WTC11 (cell line): ENCODE results near the gene STAG1. TPM values are rescaled to one million over a fixed set of nuclear protein-coding genes. Genes with fewer than 3 reads are reported as not detected.

Experiments used
- ATAC-seq: fragments of 200-7000 bp; cut with Tn5 transposase; 2 replicates; pipeline ENCODE4 v1.10.0; 2021; ENCODE audit warnings: mild to moderate bottlenecking, moderate library complexity
- CTCF ChIA-PET: fragments of 300-600 bp; sonication (Branson Sonifier 250); formaldehyde crosslinking; loops from one replicate; lab custom pipeline; 2021; ENCODE audit warnings: antibody characterized with exemption; lab: Charles Lee
- POLR2A ChIA-PET: fragments of 350-600 bp; sonication (Branson Sonifier 250); formaldehyde crosslinking; loops from one replicate; lab custom pipeline; 2021; ENCODE audit warnings: antibody characterized with exemption; lab: Charles Lee
- DNase-seq: peaks from one replicate; pipeline ENCODE4 v3.0.0; 2021; ENCODE audit warnings: low spot score
- H3K27ac Mint-ChIP-seq: 2 replicates; pipeline ENCODE4 v1.8.0; 2021; ENCODE audit warnings: mixed read lengths
- H3K27me3 Mint-ChIP-seq: 2 replicates; pipeline ENCODE4 v1.8.0; 2021; ENCODE audit warnings: low read depth, mild to moderate bottlenecking, moderate library complexity, mixed read lengths
- H3K36me3 Mint-ChIP-seq: 2 replicates; pipeline ENCODE4 v1.8.0; 2021; ENCODE audit warnings: mixed read lengths
- H3K4me1 Mint-ChIP-seq: 2 replicates; pipeline ENCODE4 v1.8.0; 2022; ENCODE audit warnings: mixed read lengths
- H3K4me3 Mint-ChIP-seq: 2 replicates; pipeline ENCODE4 v1.8.0; 2021; ENCODE audit warnings: mild to moderate bottlenecking, moderate library complexity, mixed read lengths
- H3K9me3 Mint-ChIP-seq: 2 replicates; pipeline ENCODE4 v1.8.0; 2021; ENCODE audit warnings: mixed read lengths
- CREB1 ChIP-seq: sonication (generic); formaldehyde crosslinking; IDR thresholded peaks from 2 replicates; pipeline ENCODE4 v1.8.0; 2023; ENCODE audit warnings: mild to moderate bottlenecking, missing genetic modification reagents
- ETV6 ChIP-seq: sonication (generic); formaldehyde crosslinking; IDR thresholded peaks from 2 replicates; pipeline ENCODE4 v1.8.1; 2022; ENCODE audit warnings: mild to moderate bottlenecking, missing genetic modification reagents
- FOXJ3 ChIP-seq: sonication (generic); formaldehyde crosslinking; IDR thresholded peaks from 2 replicates; pipeline ENCODE4 v1.9.0; 2021; ENCODE audit warnings: missing genetic modification reagents, mild to moderate bottlenecking, borderline replicate concordance
- NFYB ChIP-seq: sonication (generic); formaldehyde crosslinking; conservative IDR thresholded peaks from 2 replicates; pipeline ENCODE4 v1.8.0; 2022; ENCODE audit warnings: low read depth, missing genetic modification reagents
- NR3C1 ChIP-seq: sonication (generic); formaldehyde crosslinking; conservative IDR thresholded peaks from 2 replicates; pipeline ENCODE4 v1.8.1; 2023; ENCODE audit warnings: low read depth, mild to moderate bottlenecking, missing genetic modification reagents
- PRRX2 ChIP-seq: fragments of 250-450 bp; sonication (Bioruptor Pico); IDR thresholded peaks from 2 replicates; pipeline ENCODE4 v1.8.0; 2021; ENCODE audit warnings: mild to moderate bottlenecking
- SMAD3 ChIP-seq: sonication (generic); formaldehyde crosslinking; IDR thresholded peaks from 2 replicates; pipeline ENCODE4 v1.8.0; 2022; ENCODE audit warnings: missing genetic modification reagents, mild to moderate bottlenecking, borderline replicate concordance
- SP1 ChIP-seq: sonication (generic); formaldehyde crosslinking; conservative IDR thresholded peaks from 2 replicates; pipeline ENCODE4 v1.8.1; 2022; ENCODE audit warnings: missing genetic modification reagents
- TCF7 ChIP-seq: sonication (generic); formaldehyde crosslinking; IDR thresholded peaks from 2 replicates; pipeline ENCODE4 v1.8.0; 2022; ENCODE audit warnings: mild to moderate bottlenecking, low read depth, missing genetic modification reagents, moderate library complexity
- TEAD4 ChIP-seq: sonication (generic); formaldehyde crosslinking; IDR thresholded peaks from 2 replicates; pipeline ENCODE4 v1.8.0; 2022; ENCODE audit warnings: mild to moderate bottlenecking, missing genetic modification reagents
- ZNF121 ChIP-seq: sonication (generic); formaldehyde crosslinking; IDR thresholded peaks from 2 replicates; pipeline ENCODE4 v1.8.0; 2023; ENCODE audit warnings: missing genetic modification reagents
- ZNF232 ChIP-seq: sonication (generic); formaldehyde crosslinking; IDR thresholded peaks from 2 replicates; pipeline ENCODE4 v1.8.0; 2022; ENCODE audit warnings: mild to moderate bottlenecking, missing genetic modification reagents
- ZNF416 ChIP-seq: fragments of 250-450 bp; sonication (Bioruptor Pico); IDR thresholded peaks from 2 replicates; pipeline ENCODE4 v1.9.0; 2021; ENCODE audit warnings: mild to moderate bottlenecking, inconsistent platforms
- ZNF671 ChIP-seq: fragments of 250-450 bp; sonication (Bioruptor Pico); IDR thresholded peaks from 2 replicates; pipeline ENCODE4 v1.8.0; 2021; ENCODE audit warnings: mild to moderate bottlenecking
- total RNA-seq: library from RNA; stranded (reverse); gene quantifications from 3 replicates; pipeline ENCODE4 v1.2.3, GENCODE V29; 2021
- TF ChIP-seq, protein P1 (sequence below): fragments of 250-450 bp; sonication (Bioruptor Pico); IDR thresholded peaks from 2 replicates; pipeline ENCODE4 v1.8.0; 2021; ENCODE audit warnings: mild to moderate bottlenecking
- TF ChIP-seq, protein P2 (sequence below): fragments of 250-450 bp; sonication (Bioruptor Pico); IDR thresholded peaks from 2 replicates; pipeline ENCODE4 v1.9.0; 2021; ENCODE audit warnings: moderate library complexity, mild to moderate bottlenecking, inconsistent platforms, borderline replicate concordance
- TF ChIP-seq, protein P3 (sequence below): sonication (generic); formaldehyde crosslinking; IDR thresholded peaks from 2 replicates; pipeline ENCODE4 v1.8.0; 2022; ENCODE audit warnings: mild to moderate bottlenecking, missing genetic modification reagents
- TF ChIP-seq, protein P4 (sequence below): sonication (generic); formaldehyde crosslinking; IDR thresholded peaks from 2 replicates; pipeline ENCODE4 v1.8.1; 2022; ENCODE audit warnings: mild to moderate bottlenecking, moderate library complexity, missing genetic modification reagents
- TF ChIP-seq, protein P5 (sequence below): sonication (generic); formaldehyde crosslinking; IDR thresholded peaks from 2 replicates; pipeline ENCODE4 v1.8.1; 2023; ENCODE audit warnings: mild to moderate bottlenecking, missing genetic modification reagents, borderline replicate concordance

STAG1 gene
- total RNA-seq, 1 experiment from 2014 or later, result 20.7 TPM

DNA sequence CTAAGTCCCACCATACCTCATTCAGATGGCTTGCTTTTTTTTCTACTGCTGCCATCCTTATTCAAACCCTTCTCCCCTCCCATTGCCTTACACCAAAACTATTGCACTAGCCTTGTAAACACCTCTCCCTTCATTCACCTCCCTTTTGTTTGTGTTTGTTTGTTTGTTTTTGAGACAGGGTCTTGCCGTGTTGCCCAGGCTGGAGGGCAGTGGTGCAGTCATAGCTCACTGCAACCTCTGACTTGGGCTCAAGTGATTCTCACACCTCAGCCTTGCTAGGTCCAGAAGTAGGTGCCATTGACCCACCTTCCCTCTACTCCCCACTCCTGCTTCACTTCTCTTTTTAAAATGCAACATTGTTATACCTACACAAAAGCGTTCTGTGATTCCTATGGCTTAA lies 3.0 kb upstream of the STAG1 start:
- Mint-ChIP-seq H3K4me3 (no peak overlapping the region), H3K27ac (peak overlapping the region; percentile 5; the same call in 1 of the 2 replicates), H3K4me1 (peaks cover 28% of the 10 kb centered on the region), H3K36me3 (no peaks in the 10 kb centered on the region), H3K27me3 (no peaks in the 10 kb centered on the region), H3K9me3 (no peaks in the 10 kb centered on the region)
- ATAC-seq, result no peak
- CTCF ChIA-PET, result no interaction called here
- TF ChIP-seq FOXJ3, result no peak
- TF ChIP-seq TEAD4 (CRISPR knock-in tag), result no peak
- TF ChIP-seq ZNF121 (CRISPR knock-in tag), result peak; percentile 90
- no peak for TF ChIP-seq ZNF232
- DNase-seq, result no peak
- POLR2A ChIA-PET, result no interaction called here

DNA sequence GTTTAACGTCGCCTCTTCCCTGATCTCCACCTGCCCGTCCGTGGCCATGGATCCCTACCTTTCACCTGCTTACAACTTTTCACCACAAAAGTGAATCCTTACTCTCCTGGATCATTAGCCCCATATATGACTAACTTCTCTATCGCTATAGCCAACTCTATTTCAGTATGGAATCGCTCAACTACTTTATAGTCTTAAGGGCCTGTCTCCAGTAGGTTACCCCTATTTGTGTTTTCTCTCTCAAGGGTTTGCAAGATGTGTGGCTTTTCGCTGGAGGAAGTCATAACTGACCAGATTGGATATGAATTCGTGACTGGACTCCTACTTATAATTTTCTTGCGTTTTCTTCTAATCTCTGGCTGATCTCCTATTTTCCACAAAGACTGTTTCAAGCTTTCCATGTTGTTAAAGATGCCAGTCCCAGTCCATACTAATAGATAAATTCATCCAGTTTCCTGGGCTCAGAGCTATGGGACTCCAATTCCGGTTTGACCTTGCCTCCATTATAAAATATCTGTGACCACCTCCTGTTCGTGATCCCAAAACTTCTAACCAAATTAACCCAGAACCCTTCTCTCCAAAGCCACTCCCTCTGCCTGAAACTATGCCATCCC lies 1.3 kb upstream of the STAG1 start:
- TF ChIP-seq, protein P1, sequence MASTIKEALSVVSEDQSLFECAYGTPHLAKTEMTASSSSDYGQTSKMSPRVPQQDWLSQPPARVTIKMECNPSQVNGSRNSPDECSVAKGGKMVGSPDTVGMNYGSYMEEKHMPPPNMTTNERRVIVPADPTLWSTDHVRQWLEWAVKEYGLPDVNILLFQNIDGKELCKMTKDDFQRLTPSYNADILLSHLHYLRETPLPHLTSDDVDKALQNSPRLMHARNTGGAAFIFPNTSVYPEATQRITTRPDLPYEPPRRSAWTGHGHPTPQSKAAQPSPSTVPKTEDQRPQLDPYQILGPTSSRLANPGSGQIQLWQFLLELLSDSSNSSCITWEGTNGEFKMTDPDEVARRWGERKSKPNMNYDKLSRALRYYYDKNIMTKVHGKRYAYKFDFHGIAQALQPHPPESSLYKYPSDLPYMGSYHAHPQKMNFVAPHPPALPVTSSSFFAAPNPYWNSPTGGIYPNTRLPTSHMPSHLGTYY, result no peak
- TF ChIP-seq, protein P2, sequence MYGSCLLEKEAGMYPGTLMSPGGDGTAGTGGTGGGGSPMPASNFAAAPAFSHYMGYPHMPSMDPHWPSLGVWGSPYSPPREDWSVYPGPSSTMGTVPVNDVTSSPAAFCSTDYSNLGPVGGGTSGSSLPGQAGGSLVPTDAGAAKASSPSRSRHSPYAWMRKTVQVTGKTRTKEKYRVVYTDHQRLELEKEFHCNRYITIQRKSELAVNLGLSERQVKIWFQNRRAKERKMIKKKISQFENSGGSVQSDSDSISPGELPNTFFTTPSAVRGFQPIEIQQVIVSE (CRISPR knock-in tag), result no peak
- TF ChIP-seq, protein P3, sequence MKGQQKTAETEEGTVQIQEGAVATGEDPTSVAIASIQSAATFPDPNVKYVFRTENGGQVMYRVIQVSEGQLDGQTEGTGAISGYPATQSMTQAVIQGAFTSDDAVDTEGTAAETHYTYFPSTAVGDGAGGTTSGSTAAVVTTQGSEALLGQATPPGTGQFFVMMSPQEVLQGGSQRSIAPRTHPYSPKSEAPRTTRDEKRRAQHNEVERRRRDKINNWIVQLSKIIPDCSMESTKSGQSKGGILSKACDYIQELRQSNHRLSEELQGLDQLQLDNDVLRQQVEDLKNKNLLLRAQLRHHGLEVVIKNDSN (CRISPR knock-in tag), result no peak
- TF ChIP-seq NR3C1 (CRISPR knock-in tag) (no peak), ZNF232 (no peak)
- H3K9me3 Mint-ChIP-seq, result no peaks in the 10 kb centered on the region
- H3K4me3 Mint-ChIP-seq, result peak overlapping the region; percentile 73
- ChIA-PET CTCF (interaction anchor here (1.0 to 3.9 kb wide), 11 partner anchors 63 to 362 kb away, joined by 4 to 81 read pairs (median 7); partner anchors contain the start of gene NCK1), POLR2A (interaction anchor here (1.1 to 2.5 kb wide), 3 partner anchors 24 to 259 kb away, joined by 3 to 19 read pairs (median 8); partner anchors contain the start of gene NCK1)
- DNase-seq, result no peak
- peak overlapping the region; percentile 95 for H3K27ac Mint-ChIP-seq
- H3K4me1 Mint-ChIP-seq, result peaks cover 42% of the 10 kb centered on the region
- no peaks in the 10 kb centered on the region for H3K27me3 Mint-ChIP-seq
- ATAC-seq, result no peak
- H3K36me3 Mint-ChIP-seq, result no peaks in the 10 kb centered on the region

DNA sequence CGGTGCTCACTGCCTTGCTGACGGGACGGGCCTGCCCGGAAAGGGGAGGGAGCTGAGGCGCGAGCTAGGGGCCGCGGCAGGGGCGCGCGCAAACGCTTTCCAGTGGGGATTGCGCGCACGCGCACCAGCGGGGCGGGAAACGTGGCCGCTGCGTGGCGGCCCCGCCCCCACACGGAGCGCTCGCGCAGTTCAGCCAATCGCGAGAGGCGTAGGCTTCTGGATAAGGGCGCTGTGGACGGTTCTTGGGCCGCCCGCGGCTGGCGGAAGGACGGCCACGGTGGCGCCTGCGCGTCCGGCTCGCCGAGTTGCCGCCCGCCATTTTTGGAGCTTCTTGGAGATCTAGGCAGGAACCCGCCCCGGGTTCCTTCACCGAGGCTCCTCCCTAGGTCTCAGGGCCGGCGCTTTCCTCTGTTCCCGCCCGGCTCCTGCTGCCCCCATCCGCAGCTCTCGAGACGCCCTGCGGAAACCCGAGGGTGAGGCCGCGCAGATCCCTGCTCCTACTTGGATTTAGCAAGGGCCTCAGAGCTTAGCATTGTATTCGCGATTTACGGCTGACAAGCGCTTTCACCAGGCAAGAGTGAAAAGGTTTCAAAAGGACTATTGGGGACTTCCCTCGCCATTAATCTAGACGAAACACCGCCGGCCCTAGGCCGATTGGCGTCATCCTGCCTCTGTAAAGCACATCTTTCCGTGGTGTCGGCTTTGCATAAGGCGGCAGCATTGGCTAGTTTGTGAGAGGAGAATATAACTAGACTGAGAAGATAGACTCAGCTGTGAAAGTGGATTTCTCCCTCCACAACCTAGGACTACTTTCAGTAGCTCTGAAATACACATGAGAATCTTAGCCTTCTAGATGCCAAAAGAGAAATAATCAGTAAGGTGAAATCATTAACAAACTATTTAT lies 496 bp upstream of the STAG1 start:
- H3K9me3 Mint-ChIP-seq, result no peaks in the 10 kb centered on the region
- peak; percentile 90 for ATAC-seq
- H3K4me1 Mint-ChIP-seq, result peaks cover 42% of the 10 kb centered on the region
- H3K27me3 Mint-ChIP-seq, result no peaks in the 10 kb centered on the region
- H3K27ac Mint-ChIP-seq, result peak overlapping the region; percentile 95
- CTCF ChIA-PET, result interaction anchor here (0.6 to 3.9 kb wide), 95 partner anchors 10 to 786 kb away, joined by 3 to 81 read pairs (median 4); partner anchors contain the start of genes MSL2, NCK1, PPP2R3A and SLC35G2
- no peaks in the 10 kb centered on the region for H3K36me3 Mint-ChIP-seq
- POLR2A ChIA-PET, result interaction anchor here (0.5 to 2.5 kb wide), 18 partner anchors 13 to 556 kb away, joined by 3 to 19 read pairs (median 4); partner anchors contain the start of genes IL20RB, MSL2 and NCK1
- peak overlapping the region; percentile 73 for H3K4me3 Mint-ChIP-seq
- peak; percentile 99 for DNase-seq
- TF ChIP-seq, protein P4, sequence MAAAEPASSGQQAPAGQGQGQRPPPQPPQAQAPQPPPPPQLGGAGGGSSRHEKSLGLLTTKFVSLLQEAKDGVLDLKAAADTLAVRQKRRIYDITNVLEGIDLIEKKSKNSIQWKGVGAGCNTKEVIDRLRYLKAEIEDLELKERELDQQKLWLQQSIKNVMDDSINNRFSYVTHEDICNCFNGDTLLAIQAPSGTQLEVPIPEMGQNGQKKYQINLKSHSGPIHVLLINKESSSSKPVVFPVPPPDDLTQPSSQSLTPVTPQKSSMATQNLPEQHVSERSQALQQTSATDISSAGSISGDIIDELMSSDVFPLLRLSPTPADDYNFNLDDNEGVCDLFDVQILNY (CRISPR knock-in tag), result peak; percentile 99
- TF ChIP-seq SMAD3 (0 out of 2 replicates have a peak, but pooled peaks have one; percentile 21), SP1 (CRISPR knock-in tag) (peak; percentile 94), PRRX2 (CRISPR knock-in tag) (peak; percentile 78; the same call in 1 of the 2 replicates), NFYB (CRISPR knock-in tag) (peak; percentile 47), ZNF232 (peak; percentile 57; the same call in 1 of the 2 replicates), ETV6 (CRISPR knock-in tag) (peak; percentile 92), TCF7 (CRISPR knock-in tag) (no peak), ZNF671 (CRISPR knock-in tag) (no peak), CREB1 (CRISPR knock-in tag) (peak; percentile 91; the same call in 1 of the 2 replicates), ZNF416 (0 out of 2 replicates have a peak, but pooled peaks have one; percentile 58)
- TF ChIP-seq, protein P2 (CRISPR knock-in tag), result no peak
- TF ChIP-seq, protein P5, sequence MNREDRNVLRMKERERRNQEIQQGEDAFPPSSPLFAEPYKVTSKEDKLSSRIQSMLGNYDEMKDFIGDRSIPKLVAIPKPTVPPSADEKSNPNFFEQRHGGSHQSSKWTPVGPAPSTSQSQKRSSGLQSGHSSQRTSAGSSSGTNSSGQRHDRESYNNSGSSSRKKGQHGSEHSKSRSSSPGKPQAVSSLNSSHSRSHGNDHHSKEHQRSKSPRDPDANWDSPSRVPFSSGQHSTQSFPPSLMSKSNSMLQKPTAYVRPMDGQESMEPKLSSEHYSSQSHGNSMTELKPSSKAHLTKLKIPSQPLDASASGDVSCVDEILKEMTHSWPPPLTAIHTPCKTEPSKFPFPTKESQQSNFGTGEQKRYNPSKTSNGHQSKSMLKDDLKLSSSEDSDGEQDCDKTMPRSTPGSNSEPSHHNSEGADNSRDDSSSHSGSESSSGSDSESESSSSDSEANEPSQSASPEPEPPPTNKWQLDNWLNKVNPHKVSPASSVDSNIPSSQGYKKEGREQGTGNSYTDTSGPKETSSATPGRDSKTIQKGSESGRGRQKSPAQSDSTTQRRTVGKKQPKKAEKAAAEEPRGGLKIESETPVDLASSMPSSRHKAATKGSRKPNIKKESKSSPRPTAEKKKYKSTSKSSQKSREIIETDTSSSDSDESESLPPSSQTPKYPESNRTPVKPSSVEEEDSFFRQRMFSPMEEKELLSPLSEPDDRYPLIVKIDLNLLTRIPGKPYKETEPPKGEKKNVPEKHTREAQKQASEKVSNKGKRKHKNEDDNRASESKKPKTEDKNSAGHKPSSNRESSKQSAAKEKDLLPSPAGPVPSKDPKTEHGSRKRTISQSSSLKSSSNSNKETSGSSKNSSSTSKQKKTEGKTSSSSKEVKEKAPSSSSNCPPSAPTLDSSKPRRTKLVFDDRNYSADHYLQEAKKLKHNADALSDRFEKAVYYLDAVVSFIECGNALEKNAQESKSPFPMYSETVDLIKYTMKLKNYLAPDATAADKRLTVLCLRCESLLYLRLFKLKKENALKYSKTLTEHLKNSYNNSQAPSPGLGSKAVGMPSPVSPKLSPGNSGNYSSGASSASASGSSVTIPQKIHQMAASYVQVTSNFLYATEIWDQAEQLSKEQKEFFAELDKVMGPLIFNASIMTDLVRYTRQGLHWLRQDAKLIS, result peak; percentile 93
